Mucosa of stomach (tissue), 1 donor: ENCODE data around the gene DAZ3.
"Not testable (repeated sequence)": the region's sequence is repeated elsewhere in the genome, so short reads cannot be mapped to it uniquely, and the experiment has no call there.

Experiments
- H3K27me3 ChIP-seq: one replicate; pipeline ENCODE4 v1.7.0; 2013; ENCODE audit warnings: mild to moderate bottlenecking, low read length; ENCODE audit not compliant: control insufficient read depth, insufficient read depth
- H3K36me3 ChIP-seq: one replicate; pipeline ENCODE4 v1.7.0; 2013; ENCODE audit warnings: low read length; ENCODE audit not compliant: control insufficient read depth, insufficient read depth
- H3K4me1 ChIP-seq: one replicate; pipeline ENCODE4 v1.7.0; 2013; ENCODE audit warnings: mild to moderate bottlenecking, low read length; ENCODE audit not compliant: control insufficient read depth, insufficient read depth
- H3K4me3 ChIP-seq: one replicate; pipeline ENCODE4 v1.7.0; 2013; ENCODE audit warnings: low read length
- H3K9ac ChIP-seq: one replicate; pipeline ENCODE4 v1.7.0; 2013; ENCODE audit warnings: mild to moderate bottlenecking, low read length, moderate library complexity
- H3K9me3 ChIP-seq: one replicate; pipeline ENCODE4 v1.7.0; 2013; ENCODE audit warnings: mild to moderate bottlenecking, low read length, moderate library complexity; ENCODE audit not compliant: control insufficient read depth
- donor health status: Pancreatic carcinoma.

DAZ3 gene, protein sequence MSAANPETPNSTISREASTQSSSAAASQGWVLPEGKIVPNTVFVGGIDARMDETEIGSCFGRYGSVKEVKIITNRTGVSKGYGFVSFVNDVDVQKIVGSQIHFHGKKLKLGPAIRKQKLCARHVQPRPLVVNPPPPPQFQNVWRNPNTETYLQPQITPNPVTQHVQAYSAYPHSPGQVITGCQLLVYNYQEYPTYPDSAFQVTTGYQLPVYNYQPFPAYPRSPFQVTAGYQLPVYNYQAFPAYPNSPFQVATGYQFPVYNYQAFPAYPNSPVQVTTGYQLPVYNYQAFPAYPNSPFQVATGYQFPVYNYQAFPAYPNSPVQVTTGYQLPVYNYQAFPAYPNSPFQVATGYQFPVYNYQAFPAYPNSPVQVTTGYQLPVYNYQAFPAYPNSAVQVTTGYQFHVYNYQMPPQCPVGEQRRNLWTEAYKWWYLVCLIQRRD

DNA sequence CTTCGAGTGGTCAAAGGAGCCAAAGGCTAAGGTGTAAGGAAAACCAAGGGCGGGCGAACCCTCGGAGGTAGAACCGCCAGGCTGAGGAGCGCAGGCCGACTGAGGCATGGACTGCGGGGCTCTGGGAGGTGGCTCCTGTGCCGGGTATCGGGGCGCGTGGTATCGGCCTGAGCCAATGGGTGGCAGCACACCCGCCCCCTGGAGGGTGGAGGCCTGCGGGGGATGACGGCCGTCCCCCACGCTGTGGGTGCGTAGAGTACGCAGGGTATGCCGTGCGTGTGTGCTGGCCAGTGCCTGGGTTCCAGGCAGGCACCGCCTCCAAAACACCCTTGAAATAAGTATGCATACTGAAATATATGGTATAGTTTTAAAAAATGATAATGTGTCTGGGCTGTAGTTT lies at the start of gene DAZ3:
Gene DAZ3, minus strand, starts transcription at position 101 of the 400 bp plus-strand sequence. CDS start 208 bp downstream, outside the sequence.
- H3K9ac ChIP-seq, H3K4me1 ChIP-seq, H3K36me3 ChIP-seq: not testable (repeated sequence)

DNA sequence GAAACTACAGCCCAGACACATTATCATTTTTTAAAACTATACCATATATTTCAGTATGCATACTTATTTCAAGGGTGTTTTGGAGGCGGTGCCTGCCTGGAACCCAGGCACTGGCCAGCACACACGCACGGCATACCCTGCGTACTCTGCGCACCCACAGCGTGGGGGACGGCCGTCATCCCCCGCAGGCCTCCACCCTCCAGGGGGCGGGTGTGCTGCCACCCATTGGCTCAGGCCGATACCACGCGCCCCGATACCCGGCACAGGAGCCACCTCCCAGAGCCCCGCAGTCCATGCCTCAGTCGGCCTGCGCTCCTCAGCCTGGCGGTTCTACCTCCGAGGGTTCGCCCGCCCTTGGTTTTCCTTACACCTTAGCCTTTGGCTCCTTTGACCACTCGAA lies 20.4 kb upstream of the DAZ3 start, which contains the start of gene DAZ4:
Gene DAZ4, plus strand, starts transcription at position 301 of the 400 bp plus-strand sequence. CDS start 208 bp downstream, outside the sequence.
- H3K4me3 ChIP-seq, H3K9me3 ChIP-seq, H3K27me3 ChIP-seq, H3K9ac ChIP-seq, H3K4me1 ChIP-seq, H3K36me3 ChIP-seq: not testable (repeated sequence)

More for the DNA sequence above, at the start of gene DAZ3:
- not testable (repeated sequence) for H3K9me3 ChIP-seq, H3K27me3 ChIP-seq, H3K4me3 ChIP-seq

DNA sequence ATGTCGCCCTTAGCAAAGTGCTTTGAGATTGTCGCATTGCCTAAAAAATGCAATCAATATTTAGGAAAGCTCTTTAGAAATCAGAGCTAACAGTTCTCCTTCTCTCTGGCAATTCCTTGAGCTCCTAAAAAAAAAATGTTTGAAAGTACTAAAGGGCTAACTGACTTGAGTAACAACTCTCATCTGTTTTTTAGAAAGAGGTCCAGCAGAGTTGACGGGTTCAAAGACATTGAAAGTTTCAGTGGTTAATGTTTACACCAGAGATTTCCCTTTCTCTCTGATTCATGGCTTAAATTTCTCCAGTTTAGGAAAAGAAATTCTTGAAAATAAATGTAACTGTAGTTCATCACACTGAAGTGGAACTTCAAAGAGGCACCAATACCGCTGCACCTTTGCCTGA lies 11.9 kb upstream of the DAZ3 start:
- H3K4me3 ChIP-seq, H3K9ac ChIP-seq, H3K4me1 ChIP-seq, H3K36me3 ChIP-seq, H3K27me3 ChIP-seq, H3K9me3 ChIP-seq: not testable (repeated sequence)

DNA sequence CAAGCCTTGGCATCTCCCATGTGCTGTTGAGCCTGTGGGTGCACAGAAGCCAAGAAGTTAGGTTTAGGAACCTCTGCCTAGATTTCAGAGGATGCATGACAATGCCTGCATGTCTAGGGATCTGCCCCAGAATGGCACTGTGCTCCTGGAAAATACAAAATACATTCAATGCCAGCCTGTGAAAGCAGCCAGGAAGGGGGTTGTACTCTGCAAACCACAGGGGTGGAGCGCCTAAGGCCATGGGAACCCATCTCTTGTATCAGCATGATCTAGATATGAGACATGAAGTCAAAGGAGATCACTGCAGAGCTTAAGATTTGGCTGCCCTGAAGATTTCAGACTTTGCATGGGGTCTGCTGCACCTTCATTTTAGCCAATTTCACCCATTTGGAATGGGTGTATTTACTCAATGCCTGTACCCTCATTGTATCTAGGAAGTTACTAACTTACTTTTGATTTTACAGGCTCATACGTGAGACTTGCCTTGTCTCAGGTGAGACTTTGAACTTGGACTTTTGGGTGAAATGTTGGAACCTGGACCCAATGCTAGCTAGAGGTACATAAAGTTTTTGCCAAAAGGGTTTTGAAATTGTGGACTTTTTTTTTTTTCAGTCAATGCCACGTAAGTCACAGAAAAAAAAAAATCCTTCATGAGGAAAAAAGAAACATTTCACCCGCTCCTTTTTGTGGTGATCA lies 11.1 kb upstream of the DAZ3 start:
- H3K9me3 ChIP-seq, H3K4me1 ChIP-seq, H3K4me3 ChIP-seq, H3K9ac ChIP-seq, H3K36me3 ChIP-seq, H3K27me3 ChIP-seq: not testable (repeated sequence)

DNA sequence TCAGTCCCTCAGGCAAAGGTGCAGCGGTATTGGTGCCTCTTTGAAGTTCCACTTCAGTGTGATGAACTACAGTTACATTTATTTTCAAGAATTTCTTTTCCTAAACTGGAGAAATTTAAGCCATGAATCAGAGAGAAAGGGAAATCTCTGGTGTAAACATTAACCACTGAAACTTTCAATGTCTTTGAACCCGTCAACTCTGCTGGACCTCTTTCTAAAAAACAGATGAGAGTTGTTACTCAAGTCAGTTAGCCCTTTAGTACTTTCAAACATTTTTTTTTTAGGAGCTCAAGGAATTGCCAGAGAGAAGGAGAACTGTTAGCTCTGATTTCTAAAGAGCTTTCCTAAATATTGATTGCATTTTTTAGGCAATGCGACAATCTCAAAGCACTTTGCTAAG lies 8.6 kb upstream of the DAZ3 start:
- H3K4me3 ChIP-seq, H3K36me3 ChIP-seq, H3K9me3 ChIP-seq, H3K9ac ChIP-seq, H3K4me1 ChIP-seq, H3K27me3 ChIP-seq: not testable (repeated sequence)
